NCI-H1048 (cell line): Measurements from ENCODE around the gene MND1.

Source experiments
- DNase-seq: peaks from one replicate; lab custom pipeline; 2025; lab: John Stamatoyannopoulos, UW

MND1 gene

GRCh38 chr4:153346563-153346962 is 2.1 kb downstream of the MND1 start:
- no peak for DNase-seq

DNA sequence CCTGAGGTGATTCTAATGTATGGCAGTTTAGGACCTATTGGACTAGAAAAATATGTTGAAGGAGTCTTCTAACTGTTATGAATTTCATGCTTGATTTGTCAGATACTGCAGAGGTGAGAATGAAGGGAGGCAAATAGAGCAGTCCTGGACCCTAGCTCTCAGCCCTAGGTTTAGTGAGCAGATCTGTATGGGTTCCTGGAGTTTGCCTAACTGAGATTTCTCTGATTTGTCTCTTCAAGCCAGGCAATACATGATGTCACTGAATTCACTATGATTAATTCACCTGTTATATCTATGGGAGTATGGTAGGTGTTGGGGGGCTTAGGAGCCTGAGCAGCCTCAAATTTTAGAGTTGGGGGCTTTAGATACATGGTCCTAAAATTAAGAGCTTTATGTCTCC is 2.6 kb downstream of the MND1 start:
- DNase-seq = no peak

DNA sequence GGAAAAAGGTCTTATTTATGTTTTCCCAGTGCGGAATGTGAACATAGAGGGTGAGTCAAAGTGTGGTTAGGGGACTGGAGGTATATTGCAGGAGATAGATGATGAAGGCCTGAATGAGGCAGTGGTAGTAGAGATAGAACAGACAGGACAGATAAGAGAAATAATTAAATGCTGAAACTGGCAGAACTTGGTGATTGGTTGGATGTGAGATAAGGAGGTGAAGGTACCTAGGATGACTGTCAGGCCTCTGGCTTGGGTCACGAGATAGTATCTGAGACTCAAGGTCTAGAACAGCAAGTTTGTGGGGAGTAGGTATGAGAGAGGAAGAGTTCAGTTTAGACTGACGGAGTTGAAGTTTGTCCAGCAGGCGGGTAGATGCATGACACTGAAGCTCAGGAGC is 3.5 kb downstream of the MND1 start:
- DNase-seq = no peak

GRCh38 chr4:153349206-153349805 is 4.8 kb downstream of the MND1 start:
- DNase-seq = no peak

- no peak for DNase-seq
These were observed 17.7 kb downstream of the MND1 start for GRCh38 chr4:153362184-153362583.

GRCh38 chr4:153364061-153364460 is 19.6 kb downstream of the MND1 start:
- no peak for DNase-seq

GRCh38 chr4:153365003-153365402 is 20.5 kb downstream of the MND1 start:
- no peak for DNase-seq

GRCh38 chr4:153366486-153366885 is 22.0 kb downstream of the MND1 start:
- DNase-seq = no peak

- no peak for DNase-seq
These were observed 22.6 kb downstream of the MND1 start for GRCh38 chr4:153367092-153367491.

GRCh38 chr4:153369021-153369420 is 24.5 kb downstream of the MND1 start:
- no peak for DNase-seq

- no peak for DNase-seq
These were observed 27.3 kb downstream of the MND1 start for GRCh38 chr4:153371701-153372234.

GRCh38 chr4:153372967-153373562 is 28.6 kb downstream of the MND1 start:
- DNase-seq = no peak

DNA sequence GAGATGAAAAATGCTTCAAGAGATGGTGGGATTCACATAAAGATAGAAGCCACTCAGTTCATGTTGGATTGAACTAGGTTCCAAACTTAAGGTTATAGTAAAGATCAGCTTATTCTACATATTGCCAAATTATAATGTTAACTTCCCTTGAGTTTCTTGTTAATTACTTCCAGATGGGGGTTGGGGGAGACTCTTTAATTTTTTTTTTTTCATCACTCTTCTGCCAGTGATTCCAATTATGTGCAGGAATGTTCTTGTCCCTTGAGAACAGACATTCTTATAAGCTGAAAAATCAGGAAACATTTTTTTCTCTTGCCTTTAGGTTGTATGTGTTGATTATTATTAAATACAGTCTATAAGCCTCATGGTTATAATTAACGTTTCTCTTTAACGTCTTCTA is 30.0 kb downstream of the MND1 start:
- DNase-seq = no peak

DNA sequence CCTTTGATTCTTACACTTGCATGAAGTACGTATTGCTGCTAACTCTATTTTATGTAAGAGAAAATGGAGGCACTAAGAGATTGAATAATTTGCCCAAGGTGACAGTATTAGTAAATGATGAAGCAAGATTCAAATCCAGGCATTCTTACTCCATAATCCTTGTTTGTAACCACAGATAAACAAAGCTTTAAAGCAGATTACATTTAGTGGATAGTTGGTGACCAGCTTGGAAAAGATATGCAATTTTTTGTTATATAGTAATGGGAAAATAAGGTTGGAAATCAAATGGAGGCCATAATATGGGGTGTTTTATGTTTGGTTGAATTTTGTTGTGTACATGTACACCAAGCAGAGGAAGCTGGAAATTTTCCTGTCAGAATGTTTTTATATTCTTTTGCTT is 30.8 kb downstream of the MND1 start:
- no peak for DNase-seq

DNA sequence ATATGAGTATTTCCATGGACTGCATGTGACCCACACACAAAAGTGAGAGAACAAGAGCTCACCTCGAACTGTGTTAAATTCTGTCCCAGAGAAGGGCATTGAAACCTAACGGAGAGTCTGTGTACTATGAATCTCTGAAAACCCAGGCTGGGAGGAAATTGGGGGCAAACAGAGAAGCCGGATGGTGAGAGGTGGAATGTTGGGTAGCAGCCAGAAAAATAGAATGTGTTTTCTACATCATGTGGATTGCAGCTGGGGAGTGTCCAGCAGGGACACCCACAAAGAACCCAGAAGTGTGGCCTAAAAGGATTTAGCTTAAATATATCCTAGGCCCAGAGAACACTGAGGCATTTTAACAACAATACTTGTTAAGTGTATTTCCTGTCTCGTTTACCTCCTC is 38.6 kb downstream of the MND1 start:
- DNase-seq = no peak

- DNase-seq = no peak
These were observed 39.7 kb downstream of the MND1 start for GRCh38 chr4:153384160-153384559.

- no peak for DNase-seq
These were observed 41.3 kb downstream of the MND1 start for GRCh38 chr4:153385784-153386183.

GRCh38 chr4:153387981-153388380 is 43.5 kb downstream of the MND1 start:
- DNase-seq = no peak

DNA sequence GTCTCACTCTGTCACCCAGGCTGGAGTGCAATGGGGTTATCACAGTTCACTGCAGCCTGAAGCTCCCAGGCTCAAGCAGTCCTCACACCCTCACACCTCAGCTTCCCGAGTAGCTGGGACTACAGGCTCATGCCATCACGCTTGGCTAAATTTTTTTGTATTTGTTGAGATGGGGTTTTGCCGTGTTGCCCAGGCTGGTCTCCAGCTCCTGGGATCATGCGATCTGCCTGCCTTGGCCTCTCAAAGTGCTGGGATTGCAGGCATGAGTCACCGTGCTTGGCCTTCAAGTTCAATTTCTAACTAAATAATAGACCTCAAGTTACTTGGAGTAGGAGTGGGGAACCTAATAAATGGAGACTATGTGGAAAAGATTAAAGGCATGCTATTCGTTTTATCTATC is 48.9 kb downstream of the MND1 start:
- no peak for DNase-seq

DNA sequence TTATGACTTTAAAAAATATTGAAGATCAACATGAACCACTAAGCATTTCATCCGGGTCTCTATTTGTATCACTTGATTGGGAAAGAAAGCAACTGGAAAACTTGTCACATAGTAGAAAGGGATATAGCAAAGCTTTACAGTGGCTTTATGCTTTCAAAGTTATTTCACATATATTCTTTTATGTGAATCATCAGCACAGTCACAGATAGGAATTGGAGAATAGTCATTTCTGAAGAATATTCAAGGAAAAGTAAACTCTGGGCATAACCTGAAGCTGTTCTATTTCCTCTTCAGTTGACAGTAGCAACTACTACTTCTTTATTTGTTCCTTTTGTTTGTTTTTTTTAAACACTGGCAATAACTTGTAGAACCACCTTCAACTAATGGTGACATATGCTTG is 50.5 kb downstream of the MND1 start:
- no peak for DNase-seq

- DNase-seq = no peak
These were observed 54.2 kb downstream of the MND1 start for GRCh38 chr4:153398713-153399112.

DNA sequence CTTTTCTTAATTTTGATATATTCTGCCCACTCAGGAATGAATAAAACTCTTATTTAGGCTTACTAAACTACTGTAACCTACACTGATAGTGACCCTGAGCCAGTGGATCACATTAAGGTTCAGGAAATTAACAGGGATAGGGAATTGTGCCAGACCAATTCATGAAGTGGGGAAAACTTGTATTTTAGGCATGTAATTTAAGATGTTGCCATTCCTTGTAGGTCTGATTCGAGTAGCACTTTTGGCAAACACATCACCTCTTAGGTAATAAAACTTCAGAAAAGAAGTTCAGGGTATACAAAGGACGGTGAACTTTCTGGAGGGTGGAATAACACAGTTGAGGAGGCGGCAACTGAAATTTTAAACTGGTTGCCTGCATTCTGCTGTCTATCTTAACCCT is 54.9 kb downstream of the MND1 start:
- DNase-seq = no peak

DNA sequence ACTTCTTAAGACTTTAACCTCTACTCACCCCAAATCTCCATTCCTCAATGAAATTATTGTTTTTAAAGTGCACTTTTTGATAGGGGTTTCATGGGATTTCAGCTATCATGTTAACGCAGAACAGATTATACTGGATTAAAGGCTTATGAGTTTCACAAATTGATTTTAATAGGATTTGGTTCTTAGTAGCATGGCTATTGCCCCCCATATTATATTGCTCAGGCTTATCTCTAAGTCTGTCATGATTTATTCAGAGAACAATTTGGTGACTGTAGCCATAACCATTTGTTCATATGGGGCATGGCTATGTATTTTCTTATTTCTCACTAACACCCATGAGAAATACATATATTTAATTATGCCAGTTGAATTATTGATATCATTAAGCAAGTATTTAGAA is 57.0 kb downstream of the MND1 start:
- DNase-seq = no peak

DNA sequence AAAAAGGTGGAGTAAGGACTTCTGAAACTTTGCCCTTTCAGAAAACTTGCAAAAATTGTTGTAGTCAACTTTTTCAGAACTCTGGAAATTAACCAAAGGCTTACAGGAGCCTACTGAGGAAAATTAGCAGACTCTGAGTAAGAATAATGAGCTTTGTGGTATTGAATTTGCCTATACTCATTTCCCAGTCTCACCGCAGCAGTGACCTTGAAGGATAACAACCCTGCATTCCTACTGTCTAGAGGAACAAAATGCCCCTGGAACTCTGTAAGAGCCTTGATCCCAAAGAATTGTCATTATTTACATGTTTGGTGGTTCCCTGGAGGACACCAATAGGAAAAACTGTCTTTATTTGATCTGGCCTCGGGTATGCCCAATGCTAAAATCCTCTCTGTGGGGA is 57.9 kb downstream of the MND1 start:
- DNase-seq = peak; percentile 62
